ENCODE results near the gene NOXA1.
A peak's percentile ranks its signal among the peaks of the same experiment; 100 is the strongest.

The NOXA1 gene

DNA sequence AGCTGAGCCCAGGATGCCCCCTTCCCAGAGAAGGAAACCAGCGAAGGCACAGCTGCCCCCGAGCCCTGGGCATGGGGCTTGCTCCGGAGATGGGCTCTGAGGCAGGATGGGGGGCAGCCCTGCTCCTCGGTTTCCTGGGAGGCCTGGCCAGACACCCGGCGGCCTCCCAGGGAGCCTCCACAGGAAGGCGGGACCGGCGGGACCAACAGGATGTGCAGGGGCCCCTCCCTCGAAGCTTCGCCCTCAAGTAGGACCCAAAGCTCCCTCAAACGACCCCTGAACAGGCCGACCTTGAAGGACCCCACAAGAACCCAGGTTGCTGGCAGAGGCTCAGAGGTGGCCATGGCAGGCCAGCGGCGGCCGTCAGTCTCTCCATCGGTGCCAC is 11.9 kb upstream of the NOXA1 start:
- TF ChIP-seq, protein P1, sequence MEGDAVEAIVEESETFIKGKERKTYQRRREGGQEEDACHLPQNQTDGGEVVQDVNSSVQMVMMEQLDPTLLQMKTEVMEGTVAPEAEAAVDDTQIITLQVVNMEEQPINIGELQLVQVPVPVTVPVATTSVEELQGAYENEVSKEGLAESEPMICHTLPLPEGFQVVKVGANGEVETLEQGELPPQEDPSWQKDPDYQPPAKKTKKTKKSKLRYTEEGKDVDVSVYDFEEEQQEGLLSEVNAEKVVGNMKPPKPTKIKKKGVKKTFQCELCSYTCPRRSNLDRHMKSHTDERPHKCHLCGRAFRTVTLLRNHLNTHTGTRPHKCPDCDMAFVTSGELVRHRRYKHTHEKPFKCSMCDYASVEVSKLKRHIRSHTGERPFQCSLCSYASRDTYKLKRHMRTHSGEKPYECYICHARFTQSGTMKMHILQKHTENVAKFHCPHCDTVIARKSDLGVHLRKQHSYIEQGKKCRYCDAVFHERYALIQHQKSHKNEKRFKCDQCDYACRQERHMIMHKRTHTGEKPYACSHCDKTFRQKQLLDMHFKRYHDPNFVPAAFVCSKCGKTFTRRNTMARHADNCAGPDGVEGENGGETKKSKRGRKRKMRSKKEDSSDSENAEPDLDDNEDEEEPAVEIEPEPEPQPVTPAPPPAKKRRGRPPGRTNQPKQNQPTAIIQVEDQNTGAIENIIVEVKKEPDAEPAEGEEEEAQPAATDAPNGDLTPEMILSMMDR (IDR thresholded peaks at IDR 0.05; ENCODE audit: low read depth, low read length, missing control alignments), result no peak
- DNase-seq (ENCODE audit: low read depth), result no peak
- in situ Hi-C loops (cut with HindIII; ENCODE audit: low sequenced_read_pairs), result loop anchor here (5.0 to 10.0 kb wide), 2 partner anchors 46 to 144 kb away; no protein-coding TSS in a partner anchor
- no peak overlapping the region for H3K4me3 ChIP-seq (ENCODE audit: low read depth, low read length)

DNA sequence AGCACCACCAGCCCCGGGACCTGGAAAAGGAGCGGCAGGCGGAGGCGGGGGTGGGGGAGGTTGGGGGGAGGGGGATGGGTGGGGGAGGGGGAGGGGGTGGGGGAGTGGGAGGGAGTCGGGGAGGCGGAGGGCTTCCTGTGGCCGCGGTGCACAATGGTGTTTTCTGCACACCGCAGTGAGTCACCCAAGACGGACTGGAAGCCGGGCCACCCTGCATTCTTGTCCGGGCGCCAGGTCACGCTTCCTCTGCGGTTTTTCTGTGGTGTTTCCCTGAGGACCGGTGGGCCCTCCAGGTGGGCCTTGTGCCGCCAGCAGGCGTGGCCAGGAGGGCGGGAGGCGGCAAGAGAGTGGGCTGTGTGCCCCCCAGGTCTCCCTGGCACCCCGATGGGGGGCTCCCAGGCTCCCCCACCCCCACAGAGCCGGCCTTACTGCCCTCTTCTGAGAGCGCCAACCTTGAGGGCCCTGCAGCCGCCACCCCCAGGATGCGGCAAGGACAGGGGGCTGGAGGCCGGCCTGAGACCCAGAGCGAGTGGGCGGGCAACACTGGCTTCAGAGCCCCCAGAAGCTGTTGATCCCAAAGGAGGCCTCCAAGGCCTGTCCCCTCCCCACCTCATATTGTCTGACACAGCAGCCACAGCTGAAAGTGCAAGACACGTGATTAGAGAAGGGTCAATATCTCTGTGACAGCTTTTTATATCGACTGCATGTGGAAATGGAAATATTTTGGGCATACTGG is 11.4 kb upstream of the NOXA1 start:
- in situ Hi-C loops (cut with HindIII; ENCODE audit: low sequenced_read_pairs), result loop anchor here (5.0 to 10.0 kb wide), 2 partner anchors 47 to 145 kb away; no protein-coding TSS in a partner anchor
- TF ChIP-seq, protein P1 (IDR thresholded peaks at IDR 0.05; ENCODE audit: low read depth, low read length, missing control alignments), result no peak
- DNase-seq (ENCODE audit: low read depth), result peak; percentile 94
- H3K4me3 ChIP-seq (ENCODE audit: low read depth, low read length), result no peak overlapping the region

DNA sequence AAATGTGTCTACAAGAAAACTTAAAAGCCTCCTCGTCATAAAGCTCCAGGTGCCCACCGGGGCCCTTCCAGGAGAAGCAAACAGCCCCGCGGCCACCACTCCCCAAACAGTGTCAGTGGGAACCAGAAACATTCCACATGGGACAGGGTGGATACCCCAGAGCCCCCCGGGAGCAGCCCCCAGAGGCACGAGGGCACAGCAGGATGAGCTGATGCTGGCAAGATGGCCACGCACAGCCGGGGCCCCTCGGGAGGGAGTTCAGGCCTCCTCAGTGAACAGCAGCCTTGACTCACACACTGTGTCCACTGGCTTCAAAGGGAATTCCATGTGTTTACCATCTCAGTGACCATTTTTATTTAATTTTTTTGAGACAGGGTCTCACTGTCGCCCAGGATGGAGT is 10.8 kb upstream of the NOXA1 start:
- in situ Hi-C loops (cut with HindIII; ENCODE audit: low sequenced_read_pairs), result loop anchor here (5.0 to 10.0 kb wide), 2 partner anchors 48 to 145 kb away; no protein-coding TSS in a partner anchor
- no peak for DNase-seq (ENCODE audit: low read depth)
- H3K4me3 ChIP-seq (ENCODE audit: low read depth, low read length), result no peak overlapping the region
- TF ChIP-seq, protein P1 (IDR thresholded peaks at IDR 0.05; ENCODE audit: low read depth, low read length, missing control alignments), result no peak

DNA sequence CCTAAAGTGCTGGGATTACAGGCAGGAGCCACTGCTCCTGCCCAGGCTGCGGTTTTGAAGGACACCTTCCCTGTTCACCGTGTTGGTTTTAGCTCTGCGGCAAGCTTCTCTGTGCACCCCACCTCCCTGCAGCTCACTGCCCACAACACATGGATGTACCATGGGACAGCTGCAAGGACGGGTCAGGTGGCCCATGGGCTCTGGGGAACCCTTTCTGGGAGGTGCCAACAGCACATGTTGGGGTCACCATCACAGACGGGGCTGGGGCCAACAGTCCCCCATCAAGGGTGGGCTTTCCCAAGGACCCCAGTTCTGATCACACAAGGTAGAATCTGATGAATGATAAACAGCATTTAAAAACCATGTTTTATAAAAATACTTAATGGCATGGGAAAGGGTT is 7.7 kb upstream of the NOXA1 start:
- in situ Hi-C loops (cut with HindIII; ENCODE audit: low sequenced_read_pairs), result loop anchor here (5.0 to 10.0 kb wide), 2 partner anchors 51 to 103 kb away; no protein-coding TSS in a partner anchor
- H3K4me3 ChIP-seq (ENCODE audit: low read depth, low read length), result no peak overlapping the region
- DNase-seq (ENCODE audit: low read depth), result no peak
- TF ChIP-seq, protein P1 (IDR thresholded peaks at IDR 0.05; ENCODE audit: low read depth, low read length, missing control alignments), result no peak

DNA sequence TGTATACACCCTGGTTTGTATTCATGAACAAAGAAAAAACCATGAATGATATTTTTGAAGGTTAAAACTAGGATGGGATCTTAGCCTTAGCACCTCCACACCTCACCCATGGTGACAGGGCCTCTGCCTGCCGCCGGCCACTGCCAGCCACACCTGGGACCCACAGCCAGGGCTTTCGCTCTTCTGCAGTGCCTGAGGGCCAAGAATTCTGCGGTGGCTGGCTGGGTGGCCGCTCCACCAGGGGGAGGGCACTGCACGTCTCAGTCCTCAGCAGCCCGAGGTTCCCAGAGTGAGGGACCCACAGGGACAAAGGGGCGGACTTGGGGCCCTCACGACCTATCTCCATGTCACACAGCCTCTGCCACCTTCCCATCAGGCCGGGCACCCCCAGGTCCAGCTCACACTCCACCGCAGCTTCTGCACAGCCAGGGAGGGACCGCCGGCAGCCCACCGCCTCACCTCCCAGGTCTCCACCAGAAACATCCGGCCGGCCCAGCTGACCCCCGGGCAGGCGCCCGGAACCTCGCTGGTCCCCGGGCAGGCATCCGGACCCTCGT is 7.1 kb upstream of the NOXA1 start:
- no peak for DNase-seq (ENCODE audit: low read depth)
- in situ Hi-C loops (cut with HindIII; ENCODE audit: low sequenced_read_pairs), result loop anchor here (5.0 to 10.0 kb wide), 2 partner anchors 51 to 104 kb away; no protein-coding TSS in a partner anchor

DNA sequence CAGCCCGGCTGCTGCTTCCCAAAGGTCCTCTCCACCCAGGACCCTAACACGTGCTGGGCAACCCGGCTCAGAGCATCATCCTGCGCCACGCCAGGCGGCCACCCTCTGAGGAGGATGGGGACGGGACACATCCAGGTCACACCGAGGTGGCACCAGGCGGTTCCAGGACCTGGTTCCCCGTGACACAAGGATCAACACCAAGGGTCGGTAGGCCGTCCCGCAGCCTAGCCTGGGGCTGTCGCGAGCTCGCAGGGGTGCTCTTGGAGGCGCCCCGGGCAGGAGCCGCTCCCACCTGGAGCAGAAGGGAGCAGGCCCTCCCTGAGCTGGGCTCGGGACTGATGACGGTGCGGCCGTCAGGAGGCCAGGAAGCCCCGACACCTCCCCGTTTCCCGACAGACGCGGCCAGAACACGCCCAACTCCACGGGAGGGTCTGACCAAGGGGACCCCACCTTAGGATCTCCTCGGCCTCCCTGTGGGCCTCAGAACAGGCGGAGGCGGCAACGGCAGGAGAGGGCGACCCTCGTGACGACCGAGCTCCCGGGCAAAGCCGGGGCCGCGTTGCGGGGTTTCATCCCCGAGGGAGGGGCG is 6.5 kb upstream of the NOXA1 start:
- DNase-seq (ENCODE audit: low read depth), result no peak
- H3K4me3 ChIP-seq (ENCODE audit: low read depth, low read length), result no peak overlapping the region
- TF ChIP-seq, protein P1 (IDR thresholded peaks at IDR 0.05; ENCODE audit: low read depth, low read length, missing control alignments), result no peak
- in situ Hi-C loops (cut with HindIII; ENCODE audit: low sequenced_read_pairs), result loop anchor here (5.0 to 10.0 kb wide), 2 partner anchors 52 to 104 kb away; no protein-coding TSS in a partner anchor

More for the DNA sequence above, 7.1 kb upstream of the NOXA1 start:
- TF ChIP-seq, protein P1 (IDR thresholded peaks at IDR 0.05; ENCODE audit: low read depth, low read length, missing control alignments), result no peak
- H3K4me3 ChIP-seq (ENCODE audit: low read depth, low read length), result no peak overlapping the region

Measured in astrocyte of the cerebellum (primary cell).